ENCODE data around the gene DDX24. TPM values are rescaled to one million over a fixed set of nuclear protein-coding genes. Genes with fewer than 3 reads are reported as not detected.

Gene DDX24
- total RNA-seq, 1 experiment from 2014 or later: 40.4 TPM

- Histone ChIP-seq H3K4me3 (no peak overlapping the region), H3K4me1 (replicated peaks; ENCODE audit: insufficient read depth) (no peaks in the 10 kb centered on the region), H3K79me2 (ENCODE audit: low read depth) (no peaks in the 10 kb centered on the region), H3K9me2 (ENCODE audit: insufficient read depth) (no peaks in the 10 kb centered on the region), H3K27me3 (ENCODE audit: insufficient read depth, low read depth) (0 out of 2 replicates have a peak, but pooled peaks cover 4% of the 10 kb centered on the region), H3K36me3 (ENCODE audit: low read depth) (no peaks in the 10 kb centered on the region), H3F3A (ENCODE audit: insufficient read depth, low read depth) (no peaks in the 10 kb centered on the region), H2AFZ (no peak overlapping the region), H3K9me3 (ENCODE audit: insufficient read depth, low read depth) (no peaks in the 10 kb centered on the region), H4K20me1 (ENCODE audit: insufficient read depth) (no peaks in the 10 kb centered on the region), H3K27ac (no peak overlapping the region), H3K4me2 (no peak overlapping the region)
- intact Hi-C loops (cut with micrococcal nuclease; ENCODE audit: unreplicated experiment): no loop called here
- CTCF ChIA-PET: no interaction called here
- POLR2A ChIA-PET (ENCODE audit: unreplicated experiment): no interaction called here
- no peak for TF ChIP-seq EZH2 (IDR thresholded peaks at IDR 0.05; ENCODE audit: low read depth)
- TF ChIP-seq CTCF (conservative IDR thresholded peaks at IDR 0.05): no peak
- DNase-seq: no peak
- no TSS peak for BruUV-seq (replicated peaks)
These were observed 41.4 kb upstream of the DDX24 start for GRCh38 chr14:94122438-94122837.

GRCh38 chr14:94121485-94121884, 40.5 kb upstream of the DDX24 start:
- Histone ChIP-seq H3K79me2 (ENCODE audit: low read depth) (no peaks in the 10 kb centered on the region), H3K4me3 (no peak overlapping the region), H3K27ac (no peak overlapping the region), H3K4me1 (replicated peaks; ENCODE audit: insufficient read depth) (no peaks in the 10 kb centered on the region), H2AFZ (no peak overlapping the region), H3F3A (ENCODE audit: insufficient read depth, low read depth) (no peaks in the 10 kb centered on the region), H4K20me1 (ENCODE audit: insufficient read depth) (no peaks in the 10 kb centered on the region), H3K27me3 (ENCODE audit: insufficient read depth, low read depth) (0 out of 2 replicates have a peak, but pooled peaks cover 4% of the 10 kb centered on the region), H3K9me2 (ENCODE audit: insufficient read depth) (no peaks in the 10 kb centered on the region), H3K36me3 (ENCODE audit: low read depth) (no peaks in the 10 kb centered on the region), H3K9me3 (ENCODE audit: insufficient read depth, low read depth) (no peaks in the 10 kb centered on the region), H3K4me2 (no peak overlapping the region)
- ChIA-PET POLR2A (ENCODE audit: unreplicated experiment) (no interaction called here), CTCF (no interaction called here)
- intact Hi-C loops (cut with micrococcal nuclease; ENCODE audit: unreplicated experiment): no loop called here
- TF ChIP-seq EZH2 (IDR thresholded peaks at IDR 0.05; ENCODE audit: low read depth): no peak
- no TSS peak for BruUV-seq (replicated peaks)
- DNase-seq: no peak

- Histone ChIP-seq H3K9me2 (ENCODE audit: insufficient read depth) (no peaks in the 10 kb centered on the region), H3K27ac (no peak overlapping the region), H4K20me1 (ENCODE audit: insufficient read depth) (no peaks in the 10 kb centered on the region), H3K27me3 (ENCODE audit: insufficient read depth, low read depth) (0 out of 2 replicates have a peak, but pooled peaks cover 4% of the 10 kb centered on the region), H3K79me2 (ENCODE audit: low read depth) (no peaks in the 10 kb centered on the region), H3F3A (ENCODE audit: insufficient read depth, low read depth) (no peaks in the 10 kb centered on the region), H3K4me3 (no peak overlapping the region), H2AFZ (no peak overlapping the region), H3K36me3 (ENCODE audit: low read depth) (no peaks in the 10 kb centered on the region), H3K9me3 (ENCODE audit: insufficient read depth, low read depth) (no peaks in the 10 kb centered on the region), H3K4me1 (replicated peaks; ENCODE audit: insufficient read depth) (no peaks in the 10 kb centered on the region), H3K4me2 (no peak overlapping the region)
- TF ChIP-seq CTCF (conservative IDR thresholded peaks at IDR 0.05) (no peak), EZH2 (IDR thresholded peaks at IDR 0.05; ENCODE audit: low read depth) (no peak)
- CTCF ChIA-PET: no interaction called here
- DNase-seq: no peak
- intact Hi-C loops (cut with micrococcal nuclease; ENCODE audit: unreplicated experiment): no loop called here
- BruUV-seq (replicated peaks): no TSS peak
- POLR2A ChIA-PET (ENCODE audit: unreplicated experiment): no interaction called here
These were observed 39.8 kb upstream of the DDX24 start for GRCh38 chr14:94120667-94121340.

- intact Hi-C loops (cut with micrococcal nuclease; ENCODE audit: unreplicated experiment): no loop called here
- BruUV-seq (replicated peaks): no TSS peak
These were observed 38.1 kb upstream of the DDX24 start for GRCh38 chr14:94119071-94119470.

More at GRCh38 chr14:94119071-94119470, 38.1 kb upstream of the DDX24 start:
- no peaks in the 10 kb centered on the region for H3K4me1 ChIP-seq (replicated peaks; ENCODE audit: insufficient read depth)
- no peaks in the 10 kb centered on the region for H3K9me2 ChIP-seq (ENCODE audit: insufficient read depth)
- CTCF ChIA-PET: no interaction called here
- H3F3A ChIP-seq (ENCODE audit: insufficient read depth, low read depth): no peaks in the 10 kb centered on the region
- no peaks in the 10 kb centered on the region for H3K36me3 ChIP-seq (ENCODE audit: low read depth)
- DNase-seq: no peak
- no peak overlapping the region for H3K4me3 ChIP-seq
- POLR2A ChIA-PET (ENCODE audit: unreplicated experiment): no interaction called here
- 0 out of 2 replicates have a peak, but pooled peaks cover 7% of the 10 kb centered on the region for H3K27me3 ChIP-seq (ENCODE audit: insufficient read depth, low read depth)
- H2AFZ ChIP-seq: no peak overlapping the region
- no peaks in the 10 kb centered on the region for H3K79me2 ChIP-seq (ENCODE audit: low read depth)
- H3K4me2 ChIP-seq: no peak overlapping the region
- H3K9me3 ChIP-seq (ENCODE audit: insufficient read depth, low read depth): no peaks in the 10 kb centered on the region
- no peaks in the 10 kb centered on the region for H4K20me1 ChIP-seq (ENCODE audit: insufficient read depth)
- H3K27ac ChIP-seq: no peak overlapping the region
- TF ChIP-seq EZH2 (IDR thresholded peaks at IDR 0.05; ENCODE audit: low read depth): no peak
- TF ChIP-seq CTCF (conservative IDR thresholded peaks at IDR 0.05): no peak
